ENCODE measurements around the gene KRT2. TPM values are rescaled to one million over a fixed set of nuclear protein-coding genes. Genes with fewer than 3 reads are reported as not detected.
A peak's percentile ranks its signal among the peaks of the same experiment; 100 is the strongest.

Gene KRT2
- total and polyA plus RNA-seq, 9 of the 15 experiments (the other 6 are each of a cell fraction or from before 2014, with no cell fraction given) = 0.03 to 0.69 (median 0.07) TPM; not detected in 2

- H3K9me3 ChIP-seq (replicated peaks; ENCODE audit: control insufficient read depth, insufficient read depth, low read depth, low read length) = no peaks in the 10 kb centered on the region
- WGBS (ENCODE audit: insufficient coverage, low coverage, missing lambda C conversion rate) = 21% methylated on average over 4 of the region's 4 CpGs
Observed at GRCh38 chr12:52633383-52633782, 18.6 kb downstream of the KRT2 start.

More at GRCh38 chr12:52633383-52633782, 18.6 kb downstream of the KRT2 start:
- H3K4me3 ChIP-seq = no peak overlapping the region
- intact Hi-C loops (cut with micrococcal nuclease) (no loop called here), in situ Hi-C loops (cut with MboI) (no loop called here)
- ChIA-PET POLR2A (interaction anchor here (1.0 kb wide), 1 partner anchor 24 kb away, joined by 3 read pairs; no protein-coding TSS in a partner anchor), CTCF (ENCODE audit: low intra/inter-chr PET ratio) (no interaction called here)
- H3K4me2 ChIP-seq (ENCODE audit: insufficient read depth, low read length) = no peak overlapping the region
- no peaks in the 10 kb centered on the region for H3K9me1 ChIP-seq (ENCODE audit: control insufficient read depth, insufficient read depth, low read length)
- H3K27ac ChIP-seq (ENCODE audit: extremely low read depth, low read depth, low read length) = no peak overlapping the region
- no peaks in the 10 kb centered on the region for H3K79me2 ChIP-seq (ENCODE audit: control insufficient read depth, insufficient read depth, low read length)
- no peak for DNase-seq (ENCODE audit: extremely low read depth in 1 of 4, low spot score in 3 of 4)
- no peak for ATAC-seq
- FAIRE-seq = no peak
- no peaks in the 10 kb centered on the region for H3K27me3 ChIP-seq (ENCODE audit: control insufficient read depth in 2 of 2, insufficient read depth in 2 of 2, low read length in 2 of 2)
- H3K36me3 ChIP-seq (ENCODE audit: control insufficient read depth, insufficient read depth, low read length) = no peaks in the 10 kb centered on the region
- no peak for TF ChIP-seq HBP1 (CRISPR knock-in tag; IDR thresholded peaks at IDR 0.05)
- 0 out of 2 replicates have a peak, but pooled peaks have one; percentile 31 for TF ChIP-seq SPI1 (IDR thresholded peaks at IDR 0.05; ENCODE audit: borderline replicate concordance, low read depth, low read length)
- no peak for TF ChIP-seq HOXB6 (CRISPR knock-in tag; IDR thresholded peaks at IDR 0.05; ENCODE audit: borderline replicate concordance)
- no peaks in the 10 kb centered on the region for H4K20me1 ChIP-seq (replicated peaks; ENCODE audit: control insufficient read depth, insufficient read depth, low read length)
- H3K4me1 ChIP-seq (replicated peaks in 1 of 2; ENCODE audit: control insufficient read depth in 2 of 2, insufficient read depth in 2 of 2, low read length in 2 of 2) = peaks cover 8 to 33% of the 10 kb centered on the region in 2 experiments
- BruUV-seq (replicated peaks) = no TSS peak
- peak overlapping the region; percentile 60; the same call in 1 of the 2 replicates for H2AFZ ChIP-seq (ENCODE audit: low read depth, low read length)
- H3K9ac ChIP-seq (ENCODE audit: insufficient read depth in 1 of 2, low read depth in 2 of 2, low read length in 2 of 2) = peak overlapping the region in 1 of 2 experiments; percentile 11; a peak in 1 of 4 replicates

Data from K562 (cell line).